LNCaP clone FGC (cell line): ENCODE measurements around the gene DKK3.

Experiments used
- DNase-seq: peaks from one replicate; pipeline ENCODE4 v3.0.0-alpha.2; 2011; ENCODE audit warnings: low read depth
- H3K4me3 ChIP-seq: 2 replicates; pipeline ENCODE4 v1.5.1; 2011; ENCODE audit warnings: mild to moderate bottlenecking, low read depth, low read length, control low read depth
- CTCF ChIP-seq: IDR thresholded peaks from 2 replicates; pipeline ENCODE4 v1.5.1; 2012; ENCODE audit warnings: mild to moderate bottlenecking; ENCODE audit not compliant: control insufficient read depth, insufficient read depth; ENCODE audit errors: extremely low read depth

DKK3 gene

GRCh38 chr11:11972730-11973341 lies 35.6 kb downstream of the DKK3 start:
- H3K4me3 ChIP-seq: no peak overlapping the region
- DNase-seq: no peak
- TF ChIP-seq CTCF: no peak

- no peak for TF ChIP-seq CTCF
- no peak for DNase-seq
- H3K4me3 ChIP-seq: no peak overlapping the region
Measured at GRCh38 chr11:11971906-11972547, 36.4 kb downstream of the DKK3 start.

GRCh38 chr11:11970556-11970955 lies 37.9 kb downstream of the DKK3 start:
- no peak for TF ChIP-seq CTCF
- DNase-seq: no peak

GRCh38 chr11:11969380-11970215 lies 38.8 kb downstream of the DKK3 start:
- DNase-seq: no peak
- no peak for TF ChIP-seq CTCF
- H3K4me3 ChIP-seq: no peak overlapping the region

More at GRCh38 chr11:11970556-11970955, 37.9 kb downstream of the DKK3 start:
- H3K4me3 ChIP-seq: no peak overlapping the region

- DNase-seq: no peak
- H3K4me3 ChIP-seq: no peak overlapping the region
- no peak for TF ChIP-seq CTCF
Measured at GRCh38 chr11:11968511-11969280, 39.7 kb downstream of the DKK3 start.

GRCh38 chr11:11967669-11968510 lies 40.5 kb downstream of the DKK3 start:
- DNase-seq: no peak
- no peak for TF ChIP-seq CTCF
- H3K4me3 ChIP-seq: no peak overlapping the region
